ENCODE measurements around the gene DLGAP1. TPM values are rescaled to one million over a fixed set of nuclear protein-coding genes. Genes with fewer than 3 reads are reported as not detected.

Gene DLGAP1
- total and polyA plus RNA-seq, 2 of the 8 experiments (the other 6 are each of a cell fraction or from before 2014, with no cell fraction given) = 11.8 to 16.9 TPM

DNA sequence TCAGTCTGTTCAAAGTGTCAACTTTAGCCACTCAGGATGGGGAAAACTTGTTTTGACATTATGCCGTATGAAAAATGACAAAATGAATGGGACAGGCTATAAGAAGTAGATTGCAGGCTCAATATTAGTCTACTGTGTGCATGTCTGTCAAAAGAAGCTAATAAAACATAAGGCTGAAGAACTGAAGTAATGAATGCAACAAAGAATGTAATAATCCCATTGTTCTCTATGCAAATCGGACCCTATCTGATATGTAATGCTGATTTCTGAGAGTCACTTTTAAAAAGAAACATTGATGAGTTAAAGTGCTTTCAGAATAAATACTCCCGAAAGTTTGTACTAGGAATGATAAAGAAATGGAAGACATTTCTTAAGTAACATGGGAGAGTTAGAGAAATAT is 172.2 kb downstream of the DLGAP1 start:
- FAIRE-seq (no peak), DNase-seq (ENCODE audit: low read depth in 1 of 2, low spot score in 2 of 2) (no peak)
- no peak overlapping the region for H3K4me3 ChIP-seq (ENCODE audit: extremely low read depth in 1 of 4, insufficient read depth in 2 of 4, low read depth in 3 of 4, low read length in 4 of 4)
- no peak overlapping the region for H2BK20ac ChIP-seq (ENCODE audit: low read length)
- no peaks in the 10 kb centered on the region for H3K9me3 ChIP-seq (ENCODE audit: insufficient read depth in 2 of 2, low read depth in 1 of 2, low read length in 1 of 2)
- H4K20me1 ChIP-seq (replicated peaks in 1 of 2; ENCODE audit: control insufficient read depth in 1 of 2, insufficient read depth in 2 of 2, low read length in 2 of 2) = peaks cover 0 to 2% of the 10 kb centered on the region in 2 experiments
- H3K4me2 ChIP-seq (ENCODE audit: insufficient read depth in 1 of 2, low read depth in 2 of 2, low read length in 2 of 2) = no peak overlapping the region
- H3K79me1 ChIP-seq (ENCODE audit: low read depth, low read length) = peaks cover 6% of the 10 kb centered on the region; the same call in 1 of the 2 replicates
- H3K9ac ChIP-seq (replicated peaks in 1 of 4; ENCODE audit: extremely low read depth in 1 of 4, low read depth in 3 of 4, low read length in 3 of 4) = no peak overlapping the region
- H4K8ac ChIP-seq (ENCODE audit: extremely low read depth, insufficient read depth, low read length) = no peak overlapping the region
- H4K91ac ChIP-seq (replicated peaks; ENCODE audit: insufficient read length, low read length) = no peak overlapping the region
- H3K36me3 ChIP-seq (ENCODE audit: control insufficient read depth in 2 of 4, insufficient read depth in 4 of 4, low read length in 3 of 4) = no peaks in the 10 kb centered on the region
- no peak overlapping the region for H3K27ac ChIP-seq (ENCODE audit: low read depth, low read length)
- 65% methylated on average over 3 of the region's 3 CpGs; no CpG with 5 or more reads in 1 of the 2 experiments for WGBS, 2 experiments (ENCODE audit: extremely low coverage in 1 of 2, insufficient coverage in 1 of 2, insufficient read length in 1 of 2, insufficient replicate concordance in 2 of 2, low coverage in 1 of 2, low lambda C conversion rate in 2 of 2, missing lambda C conversion rate in 1 of 2)
- no peaks in the 10 kb centered on the region for H3K27me3 ChIP-seq (replicated peaks in 1 of 4; ENCODE audit: control insufficient read depth in 3 of 4, extremely low read depth in 1 of 4, insufficient read depth in 3 of 4, low read length in 3 of 4)
- H3K14ac ChIP-seq (ENCODE audit: insufficient read length) = no peak overlapping the region
- no peaks in the 10 kb centered on the region for H3K79me2 ChIP-seq (ENCODE audit: control insufficient read depth in 1 of 2, insufficient read depth in 2 of 2, low read length in 2 of 2)
- no peak overlapping the region for H2BK12ac ChIP-seq (ENCODE audit: low read depth, low read length)
- no peak overlapping the region for H3K4ac ChIP-seq (replicated peaks; ENCODE audit: insufficient read length, low read depth, low read length)
- H4K5ac ChIP-seq (ENCODE audit: insufficient read length, low read depth, low read length) = no peak overlapping the region
- POLR2A ChIA-PET (ENCODE audit: partially characterized antibody) = no interaction called here
- no peaks in the 10 kb centered on the region for H3K23me2 ChIP-seq (ENCODE audit: low read depth, low read length)
- no peak overlapping the region for H3K18ac ChIP-seq (ENCODE audit: extremely low read depth, low read length)
- peaks cover 3 to 12% (median 8%) of the 10 kb centered on the region in 4 experiments; a peak in 5 of 7 replicates for H3K4me1 ChIP-seq (replicated peaks in 1 of 4; ENCODE audit: control insufficient read depth in 3 of 4, insufficient read depth in 4 of 4, low read length in 3 of 4)
- no peak overlapping the region for H3K56ac ChIP-seq (replicated peaks; ENCODE audit: insufficient read length, low read depth, low read length)
- no peak overlapping the region for H2AFZ ChIP-seq (ENCODE audit: low read length)
- no peak overlapping the region for H2BK5ac ChIP-seq (ENCODE audit: low read depth, low read length)
- H2AK5ac ChIP-seq (ENCODE audit: low read depth, low read length) = no peak overlapping the region
- H3K23ac ChIP-seq (ENCODE audit: insufficient read length) = no peak overlapping the region
- TF ChIP-seq CEBPB (IDR thresholded peaks at IDR 0.05; ENCODE audit: low read depth, low read length) = no peak
- no peak for TF ChIP-seq SUZ12 (IDR thresholded peaks at IDR 0.05; ENCODE audit: low read length)
- no peak for TF ChIP-seq USF2 (IDR thresholded peaks at IDR 0.05; ENCODE audit: low read length)
- TF ChIP-seq SP4 (IDR thresholded peaks at IDR 0.05; ENCODE audit: low read length) = no peak
- TF ChIP-seq SIRT6 (IDR thresholded peaks at IDR 0.05; ENCODE audit: low read length) = no peak
- TF ChIP-seq EGR1 (IDR thresholded peaks at IDR 0.05; ENCODE audit: borderline replicate concordance, low read depth, low read length) = no peak
- TF ChIP-seq POU5F1 (IDR thresholded peaks at IDR 0.05; ENCODE audit: low read depth, low read length) = no peak
- no peak for TF ChIP-seq MAFK (IDR thresholded peaks at IDR 0.05; ENCODE audit: low read depth, low read length)
- TF ChIP-seq TAF7 (optimal IDR thresholded peaks at IDR 0.05; ENCODE audit: borderline replicate concordance, low read depth, low read length) = no peak
- TF ChIP-seq FOSL1 (IDR thresholded peaks at IDR 0.05; ENCODE audit: insufficient read depth, low read depth, low read length) = no peak
- TF ChIP-seq EZH2 (IDR thresholded peaks at IDR 0.05; ENCODE audit: low read depth, low read length, severe bottlenecking) = no peak
- TF ChIP-seq JUND (IDR thresholded peaks at IDR 0.05; ENCODE audit: low read length) = no peak
- CTCF ChIA-PET (ENCODE audit: partially characterized antibody) = no interaction called here
- H2BK15ac ChIP-seq (ENCODE audit: low read length) = no peak overlapping the region
- no peak overlapping the region for H2BK120ac ChIP-seq (replicated peaks; ENCODE audit: low read depth, low read length)
